ENCODE measurements around the gene CD47.

DNA sequence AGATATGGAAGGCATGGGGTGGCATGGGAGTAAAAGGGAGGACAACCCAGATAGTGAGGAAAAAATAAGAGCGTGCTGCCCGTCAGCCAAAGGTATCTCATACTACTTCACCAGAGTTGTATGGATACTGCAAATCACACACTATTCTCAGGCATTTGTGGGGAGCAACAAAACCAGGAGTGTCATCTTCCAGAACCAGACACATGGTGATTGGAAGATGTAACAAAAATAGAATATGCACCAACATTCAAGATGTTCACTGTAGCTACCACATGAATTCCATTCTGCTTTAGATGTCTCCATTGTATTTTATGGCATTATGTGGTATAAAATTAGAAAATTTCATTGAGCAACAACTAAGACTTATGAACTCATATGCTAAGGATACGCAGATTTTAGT, 34.9 kb downstream of the CD47 start:
- TF ChIP-seq ZFX (CRISPR knock-in tag; IDR thresholded peaks at IDR 0.05; ENCODE audit: low read depth) (no peak), RAD21 (CRISPR knock-in tag; IDR thresholded peaks at IDR 0.05) (no peak), TAF1 (CRISPR knock-in tag; IDR thresholded peaks at IDR 0.05) (no peak), ZZZ3 (CRISPR knock-in tag; IDR thresholded peaks at IDR 0.05; ENCODE audit: borderline replicate concordance) (no peak), TBL1XR1 (IDR thresholded peaks at IDR 0.05; ENCODE audit: borderline replicate concordance, low read length, partially characterized antibody) (no peak), ZNF333 (CRISPR knock-in tag; IDR thresholded peaks at IDR 0.05; ENCODE audit: borderline replicate concordance) (no peak), YY1 (IDR thresholded peaks at IDR 0.05; ENCODE audit: insufficient read depth, insufficient replicate concordance, low read depth, low read length) (no peak), NR2C2 (CRISPR knock-in tag; IDR thresholded peaks at IDR 0.05; ENCODE audit: borderline replicate concordance) (no peak)
- TF ChIP-seq, protein P1, sequence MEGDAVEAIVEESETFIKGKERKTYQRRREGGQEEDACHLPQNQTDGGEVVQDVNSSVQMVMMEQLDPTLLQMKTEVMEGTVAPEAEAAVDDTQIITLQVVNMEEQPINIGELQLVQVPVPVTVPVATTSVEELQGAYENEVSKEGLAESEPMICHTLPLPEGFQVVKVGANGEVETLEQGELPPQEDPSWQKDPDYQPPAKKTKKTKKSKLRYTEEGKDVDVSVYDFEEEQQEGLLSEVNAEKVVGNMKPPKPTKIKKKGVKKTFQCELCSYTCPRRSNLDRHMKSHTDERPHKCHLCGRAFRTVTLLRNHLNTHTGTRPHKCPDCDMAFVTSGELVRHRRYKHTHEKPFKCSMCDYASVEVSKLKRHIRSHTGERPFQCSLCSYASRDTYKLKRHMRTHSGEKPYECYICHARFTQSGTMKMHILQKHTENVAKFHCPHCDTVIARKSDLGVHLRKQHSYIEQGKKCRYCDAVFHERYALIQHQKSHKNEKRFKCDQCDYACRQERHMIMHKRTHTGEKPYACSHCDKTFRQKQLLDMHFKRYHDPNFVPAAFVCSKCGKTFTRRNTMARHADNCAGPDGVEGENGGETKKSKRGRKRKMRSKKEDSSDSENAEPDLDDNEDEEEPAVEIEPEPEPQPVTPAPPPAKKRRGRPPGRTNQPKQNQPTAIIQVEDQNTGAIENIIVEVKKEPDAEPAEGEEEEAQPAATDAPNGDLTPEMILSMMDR (CRISPR knock-in tag; IDR thresholded peaks at IDR 0.05): no peak
- TF ChIP-seq, protein P2, sequence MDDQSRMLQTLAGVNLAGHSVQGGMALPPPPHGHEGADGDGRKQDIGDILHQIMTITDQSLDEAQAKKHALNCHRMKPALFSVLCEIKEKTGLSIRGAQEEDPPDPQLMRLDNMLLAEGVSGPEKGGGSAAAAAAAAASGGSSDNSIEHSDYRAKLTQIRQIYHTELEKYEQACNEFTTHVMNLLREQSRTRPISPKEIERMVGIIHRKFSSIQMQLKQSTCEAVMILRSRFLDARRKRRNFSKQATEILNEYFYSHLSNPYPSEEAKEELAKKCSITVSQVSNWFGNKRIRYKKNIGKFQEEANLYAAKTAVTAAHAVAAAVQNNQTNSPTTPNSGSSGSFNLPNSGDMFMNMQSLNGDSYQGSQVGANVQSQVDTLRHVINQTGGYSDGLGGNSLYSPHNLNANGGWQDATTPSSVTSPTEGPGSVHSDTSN (CRISPR knock-in tag; IDR thresholded peaks at IDR 0.05; ENCODE audit: borderline replicate concordance): no peak
- TF ChIP-seq, protein P3, sequence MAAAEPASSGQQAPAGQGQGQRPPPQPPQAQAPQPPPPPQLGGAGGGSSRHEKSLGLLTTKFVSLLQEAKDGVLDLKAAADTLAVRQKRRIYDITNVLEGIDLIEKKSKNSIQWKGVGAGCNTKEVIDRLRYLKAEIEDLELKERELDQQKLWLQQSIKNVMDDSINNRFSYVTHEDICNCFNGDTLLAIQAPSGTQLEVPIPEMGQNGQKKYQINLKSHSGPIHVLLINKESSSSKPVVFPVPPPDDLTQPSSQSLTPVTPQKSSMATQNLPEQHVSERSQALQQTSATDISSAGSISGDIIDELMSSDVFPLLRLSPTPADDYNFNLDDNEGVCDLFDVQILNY (CRISPR knock-in tag; conservative IDR thresholded peaks at IDR 0.05): no peak
- TF ChIP-seq, protein P4, sequence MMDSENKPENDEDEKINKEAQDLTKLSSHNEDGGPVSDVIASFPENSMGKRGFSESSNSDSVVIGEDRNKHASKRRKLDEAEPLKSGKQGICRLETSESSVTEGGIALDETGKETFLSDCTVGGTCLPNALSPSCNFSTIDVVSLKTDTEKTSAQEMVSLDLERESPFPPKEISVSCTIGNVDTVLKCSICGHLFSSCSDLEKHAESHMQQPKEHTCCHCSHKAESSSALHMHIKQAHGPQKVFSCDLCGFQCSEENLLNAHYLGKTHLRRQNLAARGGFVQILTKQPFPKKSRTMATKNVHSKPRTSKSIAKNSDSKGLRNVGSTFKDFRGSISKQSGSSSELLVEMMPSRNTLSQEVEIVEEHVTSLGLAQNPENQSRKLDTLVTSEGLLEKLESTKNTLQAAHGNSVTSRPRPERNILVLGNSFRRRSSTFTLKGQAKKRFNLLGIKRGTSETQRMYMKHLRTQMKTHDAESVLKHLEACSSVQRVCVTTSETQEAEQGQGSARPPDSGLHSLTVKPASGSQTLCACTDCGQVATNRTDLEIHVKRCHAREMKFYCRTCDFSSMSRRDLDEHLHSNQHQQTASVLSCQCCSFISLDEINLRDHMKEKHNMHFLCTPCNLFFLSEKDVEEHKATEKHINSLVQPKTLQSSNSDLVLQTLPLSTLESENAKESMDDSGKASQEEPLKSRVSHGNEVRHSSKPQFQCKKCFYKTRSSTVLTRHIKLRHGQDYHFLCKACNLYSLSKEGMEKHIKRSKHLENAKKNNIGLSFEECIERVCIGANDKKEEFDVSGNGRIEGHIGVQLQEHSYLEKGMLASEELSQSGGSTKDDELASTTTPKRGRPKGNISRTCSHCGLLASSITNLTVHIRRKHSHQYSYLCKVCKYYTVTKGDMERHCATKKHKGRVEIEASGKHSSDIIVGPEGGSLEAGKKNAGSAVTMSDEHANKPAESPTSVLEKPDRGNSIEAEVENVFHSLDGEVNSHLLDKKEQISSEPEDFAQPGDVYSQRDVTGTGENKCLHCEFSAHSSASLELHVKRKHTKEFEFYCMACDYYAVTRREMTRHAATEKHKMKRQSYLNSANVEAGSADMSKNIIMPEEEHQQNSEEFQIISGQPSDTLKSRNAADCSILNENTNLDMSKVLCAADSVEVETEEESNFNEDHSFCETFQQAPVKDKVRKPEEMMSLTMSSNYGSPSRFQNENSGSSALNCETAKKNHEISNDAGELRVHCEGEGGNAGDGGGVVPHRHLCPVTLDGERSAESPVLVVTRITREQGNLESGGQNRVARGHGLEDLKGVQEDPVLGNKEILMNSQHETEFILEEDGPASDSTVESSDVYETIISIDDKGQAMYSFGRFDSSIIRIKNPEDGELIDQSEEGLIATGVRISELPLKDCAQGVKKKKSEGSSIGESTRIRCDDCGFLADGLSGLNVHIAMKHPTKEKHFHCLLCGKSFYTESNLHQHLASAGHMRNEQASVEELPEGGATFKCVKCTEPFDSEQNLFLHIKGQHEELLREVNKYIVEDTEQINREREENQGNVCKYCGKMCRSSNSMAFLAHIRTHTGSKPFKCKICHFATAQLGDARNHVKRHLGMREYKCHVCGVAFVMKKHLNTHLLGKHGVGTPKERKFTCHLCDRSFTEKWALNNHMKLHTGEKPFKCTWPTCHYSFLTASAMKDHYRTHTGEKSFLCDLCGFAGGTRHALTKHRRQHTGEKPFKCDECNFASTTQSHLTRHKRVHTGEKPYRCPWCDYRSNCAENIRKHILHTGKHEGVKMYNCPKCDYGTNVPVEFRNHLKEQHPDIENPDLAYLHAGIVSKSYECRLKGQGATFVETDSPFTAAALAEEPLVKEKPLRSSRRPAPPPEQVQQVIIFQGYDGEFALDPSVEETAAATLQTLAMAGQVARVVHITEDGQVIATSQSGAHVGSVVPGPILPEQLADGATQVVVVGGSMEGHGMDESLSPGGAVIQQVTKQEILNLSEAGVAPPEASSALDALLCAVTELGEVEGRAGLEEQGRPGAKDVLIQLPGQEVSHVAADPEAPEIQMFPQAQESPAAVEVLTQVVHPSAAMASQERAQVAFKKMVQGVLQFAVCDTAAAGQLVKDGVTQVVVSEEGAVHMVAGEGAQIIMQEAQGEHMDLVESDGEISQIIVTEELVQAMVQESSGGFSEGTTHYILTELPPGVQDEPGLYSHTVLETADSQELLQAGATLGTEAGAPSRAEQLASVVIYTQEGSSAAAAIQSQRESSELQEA (CRISPR knock-in tag; IDR thresholded peaks at IDR 0.05; ENCODE audit: not compliant biosample characterization): no peak
